K562 (cell line): ENCODE measurements around the gene TTYH2. TPM values are rescaled to one million over a fixed set of nuclear protein-coding genes. Genes with fewer than 3 reads are reported as not detected.

Experiments
- ATAC-seq: fragments of 200-7000 bp; cut with Tn5 transposase; 3 replicates; pipeline ENCODE4 v1.9.1; 2020; ENCODE audit warnings: moderate library complexity
- BruUV-seq: library from RNA; stranded (reverse); fragments of 400-500 nt; replicated peaks from 2 replicates; lab custom pipeline; 2021; lab: Mats Ljungman, UMichigan
- CTCF ChIA-PET: fragments of 300-600 bp; formaldehyde crosslinking; extraction: SDS; loops from one replicate; lab custom pipeline; 2021; ENCODE audit warnings: low intra/inter-chr PET ratio; lab: Yijun Ruan, JAX
- POLR2A ChIA-PET: fragments of 300-600, 350-650 bp; sonication (Branson Sonifier 250); formaldehyde crosslinking; extraction: SDS; loops from one replicate; lab custom pipeline; 2021; ENCODE audit warnings: antibody characterized with exemption, inconsistent platforms; lab: Yijun Ruan, JAX
- DNase-seq, 4 experiments: peaks; one replicate each; pipeline versions ENCODE4 v3.0.0 to v3.0.0-alpha.2; 2011 to 2018; ENCODE audit warnings: low spot score in 3 of 4, mixed read lengths in 3 of 4; ENCODE audit errors: extremely low read depth in 1 of 4
- FAIRE-seq: peaks from 2 replicates; lab custom pipeline; 2011; peaks lifted over from hg19 to GRCh38; lab: Jason Lieb, UNC
- H2AFZ ChIP-seq: 2 replicates; pipeline ENCODE4 v1.6.0; 2011; ENCODE audit warnings: low read depth, low read length, control low read depth, inconsistent platforms
- H3K27ac ChIP-seq: fragments of 200-600 bp; 3 replicates; pipeline ENCODE4 v1.8.0; 2011; ENCODE audit warnings: low read depth, mild to moderate bottlenecking, control low read depth, inconsistent platforms, low read length, moderate library complexity, mixed read lengths; ENCODE audit errors: extremely low read depth
- H3K27me3 ChIP-seq, 2 experiments: fragments of 300-600 bp in 1 of 2; 2 replicates in 1 of 2; 3 replicates in 1 of 2; pipeline versions ENCODE4 v1.6.0 to v1.8.0; 2011; ENCODE audit warnings: inconsistent platforms in 2 of 2, low read length in 2 of 2, mild to moderate bottlenecking in 1 of 2, mixed read lengths in 1 of 2, moderate library complexity in 1 of 2; ENCODE audit not compliant: control insufficient read depth in 2 of 2, insufficient read depth in 2 of 2
- H3K36me3 ChIP-seq: fragments of 300-600 bp; 3 replicates; pipeline ENCODE4 v1.8.0; 2011; ENCODE audit warnings: mild to moderate bottlenecking, low read length, inconsistent platforms; ENCODE audit not compliant: control insufficient read depth, insufficient read depth
- H3K4me1 ChIP-seq, 2 experiments: fragments of 200-600 bp in 1 of 2; replicated peaks in 1 of 2; 2 replicates in 1 of 2; 3 replicates in 1 of 2; pipeline versions ENCODE4 v1.5.1 to v1.8.0; 2011; ENCODE audit warnings: inconsistent platforms in 2 of 2, low read length in 2 of 2, mild to moderate bottlenecking in 1 of 2, mixed read lengths in 1 of 2, moderate library complexity in 1 of 2; ENCODE audit not compliant: control insufficient read depth in 2 of 2, insufficient read depth in 2 of 2
- H3K4me2 ChIP-seq: 2 replicates; pipeline ENCODE4 v1.6.1; 2011; ENCODE audit warnings: low read length, control low read depth, inconsistent platforms, mixed read lengths; ENCODE audit not compliant: insufficient read depth
- H3K4me3 ChIP-seq: fragments of 200-600 bp; sonication (generic), shearing (Covaris generic); 2 replicates; pipeline ENCODE4 v1.5.1; 2016; ENCODE audit warnings: control low read depth, inconsistent platforms
- H3K79me2 ChIP-seq: fragments of 200-600 bp; 3 replicates; pipeline ENCODE4 v1.8.0; 2011; ENCODE audit warnings: low read length, inconsistent platforms; ENCODE audit not compliant: control insufficient read depth, insufficient read depth
- H3K9ac ChIP-seq, 2 experiments: 2 replicates each; pipeline versions ENCODE4 v1.6.0 to v1.6.1; 2011; ENCODE audit warnings: low read depth in 2 of 2, low read length in 2 of 2, control low read depth in 1 of 2, inconsistent platforms in 1 of 2, mild to moderate bottlenecking in 1 of 2, mixed read lengths in 1 of 2; ENCODE audit not compliant: insufficient read depth in 1 of 2
- H3K9me1 ChIP-seq: one replicate; pipeline ENCODE4 v1.6.0; 2011; ENCODE audit warnings: inconsistent platforms, mild to moderate bottlenecking, low read length, moderate library complexity; ENCODE audit not compliant: control insufficient read depth, insufficient read depth
- H3K9me3 ChIP-seq: replicated peaks from 2 replicates; pipeline ENCODE4 v1.5.1; 2011; ENCODE audit warnings: low read depth, low read length, inconsistent platforms; ENCODE audit not compliant: control insufficient read depth, insufficient read depth
- H4K20me1 ChIP-seq: replicated peaks from 2 replicates; pipeline ENCODE4 v1.6.1; 2011; ENCODE audit warnings: low read length, inconsistent platforms, mixed read lengths; ENCODE audit not compliant: control insufficient read depth, insufficient read depth
- ARID1B ChIP-seq: fragments of 450-650 bp; IDR thresholded peaks from 2 replicates; pipeline ENCODE4 v1.6.1; 2016; ENCODE audit warnings: antibody characterized with exemption, mild to moderate bottlenecking, inconsistent platforms
- CREM ChIP-seq: IDR thresholded peaks from 2 replicates; pipeline ENCODE4 v1.6.1; 2014; ENCODE audit warnings: antibody characterized with exemption, low read depth
- CTCF ChIP-seq, 3 experiments: IDR thresholded peaks in 2 of 3; conservative IDR thresholded peaks in 1 of 3; 2 replicates each; pipeline ENCODE4 v1.5.1; 2011 to 2012; ENCODE audit warnings: low read length in 3 of 3, mild to moderate bottlenecking in 3 of 3, control low read depth in 2 of 3, improper control_type of control experiment in 1 of 3, inconsistent platforms in 1 of 3, low read depth in 1 of 3, mixed read lengths in 1 of 3, moderate library complexity in 1 of 3; ENCODE audit not compliant: insufficient read depth in 2 of 3
- DEAF1 ChIP-seq: fragments of 450-650 bp; formaldehyde crosslinking; IDR thresholded peaks from 2 replicates; pipeline ENCODE4 v1.4.0; 2020; ENCODE audit warnings: mild to moderate bottlenecking, moderate library complexity
- ETS1 ChIP-seq: conservative IDR thresholded peaks from 2 replicates; pipeline ENCODE4 v1.6.1; 2011; ENCODE audit warnings: low read depth, mild to moderate bottlenecking, low read length; ENCODE audit not compliant: control insufficient read depth
- HEY1 ChIP-seq: fragments of 250-450 bp; sonication (Bioruptor Pico); IDR thresholded peaks from 2 replicates; pipeline ENCODE4 v1.5.0; 2020; ENCODE audit warnings: mild to moderate bottlenecking, moderate library complexity, borderline replicate concordance
- MEIS2 ChIP-seq: fragments of 450-650 bp; IDR thresholded peaks from 2 replicates; pipeline ENCODE4 v1.6.1; 2014; ENCODE audit warnings: mild to moderate bottlenecking; ENCODE audit not compliant: partially characterized antibody
- SREBF1 ChIP-seq: fragments of 150-350 bp; IDR thresholded peaks from 2 replicates; pipeline ENCODE4 v1.6.1; 2014; ENCODE audit warnings: antibody characterized with exemption, low read depth, low read length, borderline replicate concordance
- U2AF1 ChIP-seq: fragments of 200-400 bp; formaldehyde crosslinking; optimal IDR thresholded peaks from 2 replicates; pipeline ENCODE3; 2017; ENCODE audit warnings: mild to moderate bottlenecking, low read depth, low read length, moderate library complexity
- XRCC4 ChIP-seq: IDR thresholded peaks from one replicate; pipeline ENCODE4 v1.6.1; 2011; ENCODE audit not compliant: insufficient read depth, insufficient read length; ENCODE audit errors: extremely low read depth
- YY1 ChIP-seq, 3 experiments: IDR thresholded peaks; 2 replicates each; pipeline ENCODE4 v1.6.1; 2011; ENCODE audit warnings: low read length in 2 of 3, mild to moderate bottlenecking in 2 of 3, moderate library complexity in 2 of 3, borderline replicate concordance in 1 of 3, control low read depth in 1 of 3, low read depth in 1 of 3; ENCODE audit not compliant: insufficient read depth in 3 of 3, insufficient replicate concordance in 2 of 3, control insufficient read depth in 1 of 3, insufficient read length in 1 of 3; ENCODE audit errors: extremely low read depth in 1 of 3
- ZNF134 ChIP-seq: fragments of 250-450 bp; sonication (Bioruptor Pico); conservative IDR thresholded peaks from 2 replicates; pipeline ENCODE4 v1.4.0; 2020
- WGBS: fragments of 100-300 bp; shearing (Covaris generic); methylation state at CpG from one replicate; pipeline ENCODE4 v1.1.6; 2016; ENCODE audit warnings: low coverage, mixed read lengths; ENCODE audit not compliant: insufficient coverage; ENCODE audit errors: missing lambda C conversion rate; 5-methylcytosine and 5-hydroxymethylcytosine counted together
- in situ Hi-C: fragments of 300-500 bp; cut with MboI; formaldehyde crosslinking; loops from 4 replicates; pipeline ENCODE4 v1.15.0; 2018; ENCODE audit warnings: inconsistent platforms, mixed read lengths
- intact Hi-C: fragments of 100-400 bp; cut with micrococcal nuclease; formaldehyde crosslinking; loops from 2 replicates; pipeline ENCODE4 v1.14.2; 2022
- polyA plus RNA-seq, 8 experiments: library from polyadenylated mRNA; depleted of rRNA in 4 of 8; stranded (reverse) in 5 of 8; unstranded in 3 of 8; fragments of >200 nt; fragmentation: Nextera tagmentation in 2 of 8; fragmentation: Illumina TruSeq in 1 of 8; extraction: Ambion mirVana in 2 of 8; extraction: Trizol in 1 of 8; gene quantifications; 2 replicates each; pipeline versions ENCODE4 v1.2.1 to v1.2.3, GENCODE V29; 2011 to 2014; ENCODE audit warnings: inconsistent platforms in 1 of 8, missing spikeins in 1 of 8
- total RNA-seq, 7 experiments: library from RNA; depleted of rRNA in 6 of 7; stranded (reverse); fragments of >200 nt in 6 of 7; fragmentation: Illumina TruSeq in 2 of 7; extraction: Trizol in 2 of 7; gene quantifications; 2 replicates each; pipeline versions ENCODE4 v1.2.1 to v1.2.3, GENCODE V29; 2011 to 2021; ENCODE audit warnings: low replicate concordance in 1 of 7
- TF ChIP-seq, protein P1 (sequence below): sonication (generic); formaldehyde crosslinking; IDR thresholded peaks from 2 replicates; pipeline ENCODE4 v1.9.0; 2022; ENCODE audit warnings: mild to moderate bottlenecking, missing genetic modification reagents

TTYH2 gene
- total and polyA plus RNA-seq, 9 of the 15 experiments (the other 6 are each of a cell fraction or from before 2014, with no cell fraction given), result 0.03 to 2.0 (median 0.91) TPM

DNA sequence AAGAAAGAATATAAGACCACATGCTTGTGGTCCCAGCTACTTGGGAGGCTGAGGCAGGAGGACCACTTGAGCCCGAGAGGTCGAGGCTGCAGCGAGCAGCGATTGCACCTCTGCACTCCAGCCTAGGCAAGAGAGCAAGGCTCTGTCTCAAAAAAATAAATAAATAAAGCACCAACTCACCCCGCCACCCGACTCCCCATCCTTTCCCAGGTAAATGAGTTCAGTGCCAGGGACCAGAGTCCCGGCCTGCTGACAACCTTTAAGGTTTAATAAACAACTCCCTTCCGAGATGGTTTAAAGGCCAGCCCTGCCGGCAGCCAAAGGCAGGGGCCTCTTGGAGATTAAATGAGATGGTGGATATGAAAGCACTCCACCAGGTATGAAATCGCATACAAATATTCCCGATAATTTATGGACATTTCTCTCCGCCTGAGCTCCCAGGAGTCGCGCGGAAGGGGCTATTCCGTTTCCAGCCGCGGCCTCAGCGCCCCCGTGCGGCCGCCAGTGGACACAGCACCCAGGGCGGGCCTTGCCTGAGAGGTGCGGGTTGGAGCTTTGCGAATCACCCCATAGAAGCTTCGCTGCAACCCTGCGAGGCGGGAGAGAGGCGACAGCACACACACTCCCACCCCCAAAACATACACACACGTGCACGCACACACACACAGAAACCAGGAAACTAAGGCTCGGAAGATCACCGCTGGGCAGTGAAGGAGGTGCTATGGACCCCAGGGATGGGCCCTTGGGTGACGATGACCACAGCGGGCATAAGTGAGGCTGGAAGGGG is 13.9 kb upstream of the TTYH2 start:
- intact Hi-C loops (loop anchor here (2.0 kb wide), 1 partner anchor 109 kb away; no protein-coding TSS in a partner anchor), in situ Hi-C loops (no loop called here)
- BruUV-seq, result no TSS peak
- peaks cover 0 to 14% of the 10 kb centered on the region in 2 experiments; a peak in 3 of 5 replicates for H3K4me1 ChIP-seq
- H3K4me2 ChIP-seq, result peak overlapping the region; percentile 46
- H3K36me3 ChIP-seq, result peaks cover 9% of the 10 kb centered on the region; the same call in 1 of the 3 replicates
- CTCF ChIA-PET, result interaction anchor here (0.5 to 0.6 kb wide), 2 partner anchors 144 to 1640 kb away, joined by 3 to 5 read pairs; no protein-coding TSS in a partner anchor
- peak; percentile 87 for ATAC-seq
- no peaks in the 10 kb centered on the region for H3K9me1 ChIP-seq
- H3K9me3 ChIP-seq, result no peaks in the 10 kb centered on the region
- H4K20me1 ChIP-seq, result peaks cover 13% of the 10 kb centered on the region; the same call in 1 of the 2 replicates
- peaks cover 11% of the 10 kb centered on the region for H3K79me2 ChIP-seq
- no peak overlapping the region; the same call in 1 of the 2 replicates for H3K4me3 ChIP-seq
- peaks cover 43 to 75% of the 10 kb centered on the region in 2 experiments for H3K27me3 ChIP-seq
- no peak overlapping the region for H3K27ac ChIP-seq
- peak; percentile 77 to 82 (median 80) for DNase-seq
- WGBS, result 14% methylated on average over 34 of the region's 35 CpGs
- no peak overlapping the region; a peak in 1 of 4 replicates for H3K9ac ChIP-seq
- POLR2A ChIA-PET, result interaction anchor here (0.5 to 1.8 kb wide), 5 partner anchors 9 to 327 kb away, joined by 3 to 5 read pairs (median 4); no protein-coding TSS in a partner anchor
- H2AFZ ChIP-seq, result peak overlapping the region; percentile 69
- peak; percentile 86 for FAIRE-seq
- TF ChIP-seq MEIS2 (peak; percentile 10), HEY1 (no peak), ETS1 (no peak), U2AF1 (no peak), YY1 (IDR thresholded peaks at IDR 0.05; ENCODE audit: borderline replicate concordance in 1 of 3, control insufficient read depth in 1 of 3, extremely low read depth in 1 of 3, insufficient read depth in 3 of 3, insufficient read length in 1 of 3, insufficient replicate concordance in 2 of 3, low read depth in 1 of 3, low read length in 2 of 3) (peak in 1 of 3 experiments; percentile 9), DEAF1 (CRISPR knock-in tag) (peak; percentile 22; the same call in 1 of the 2 replicates), SREBF1 (0 out of 2 replicates have a peak, but pooled peaks have one; percentile 21), XRCC4 (no peak), ZNF134 (CRISPR knock-in tag) (0 out of 2 replicates have a peak, but pooled peaks have one; percentile 38), CREM (peak; percentile 23; the same call in 1 of the 2 replicates), ARID1B (no peak), CTCF (IDR thresholded peaks at IDR 0.05 in 2 of 3, conservative IDR thresholded peaks at IDR 0.05 in 1 of 3; ENCODE audit: insufficient read depth in 2 of 3, low read depth in 1 of 3, low read length in 3 of 3) (peak; percentile 90 to 97 (median 92))
- TF ChIP-seq, protein P1, sequence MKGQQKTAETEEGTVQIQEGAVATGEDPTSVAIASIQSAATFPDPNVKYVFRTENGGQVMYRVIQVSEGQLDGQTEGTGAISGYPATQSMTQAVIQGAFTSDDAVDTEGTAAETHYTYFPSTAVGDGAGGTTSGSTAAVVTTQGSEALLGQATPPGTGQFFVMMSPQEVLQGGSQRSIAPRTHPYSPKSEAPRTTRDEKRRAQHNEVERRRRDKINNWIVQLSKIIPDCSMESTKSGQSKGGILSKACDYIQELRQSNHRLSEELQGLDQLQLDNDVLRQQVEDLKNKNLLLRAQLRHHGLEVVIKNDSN (CRISPR knock-in tag), result peak; percentile 30; the same call in 1 of the 2 replicates
